ENCODE results near the gene SLCO3A1.

The SLCO3A1 gene

GRCh38 chr15:92128788-92129187, 275.3 kb downstream of the SLCO3A1 start:
- no peak for DNase-seq (ENCODE audit: low read depth in 2 of 2)

DNA sequence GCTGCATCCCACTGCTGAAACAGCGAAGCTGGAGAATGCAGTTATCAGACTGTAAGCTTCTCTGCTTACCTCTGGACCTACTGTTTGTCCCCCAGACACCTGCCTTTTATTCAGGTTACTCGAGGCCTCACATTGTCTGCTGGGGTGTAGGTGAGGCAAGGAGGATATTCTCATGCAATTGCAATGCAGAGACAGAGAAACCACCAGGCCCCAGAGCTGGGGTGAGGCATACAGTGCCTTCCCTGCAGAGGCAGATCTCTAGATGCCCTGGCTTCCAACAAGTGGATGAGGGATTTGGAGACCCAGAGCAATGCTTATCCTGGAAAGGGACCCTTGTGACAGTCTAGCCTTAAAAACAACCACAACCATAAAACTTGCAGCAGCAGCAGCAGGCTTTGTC, 276.7 kb downstream of the SLCO3A1 start:
- DNase-seq (ENCODE audit: low read depth in 2 of 2), result no peak

DNA sequence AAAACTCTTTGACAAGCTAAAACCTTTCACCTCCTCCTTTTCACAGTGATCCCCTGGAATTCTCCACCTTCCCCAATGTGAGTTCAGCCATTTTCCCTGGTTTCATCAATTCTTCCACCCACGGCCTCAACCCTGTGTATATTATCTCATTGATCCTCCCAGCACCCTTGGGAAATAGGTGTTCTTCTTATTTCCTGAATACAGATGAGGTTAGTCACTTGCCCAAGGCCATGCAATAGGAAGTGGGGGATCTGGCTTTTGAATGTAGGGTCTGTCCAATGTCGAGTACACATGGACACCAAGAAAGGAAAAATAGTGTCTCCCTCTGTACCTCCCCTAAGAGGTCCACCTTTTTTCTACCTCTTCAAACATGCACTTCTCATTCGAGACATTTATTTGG, 277.4 kb downstream of the SLCO3A1 start:
- no peak for DNase-seq (ENCODE audit: low read depth in 2 of 2)

GRCh38 chr15:92132982-92133755, 279.7 kb downstream of the SLCO3A1 start:
- DNase-seq (ENCODE audit: low read depth in 2 of 2), result no peak

DNA sequence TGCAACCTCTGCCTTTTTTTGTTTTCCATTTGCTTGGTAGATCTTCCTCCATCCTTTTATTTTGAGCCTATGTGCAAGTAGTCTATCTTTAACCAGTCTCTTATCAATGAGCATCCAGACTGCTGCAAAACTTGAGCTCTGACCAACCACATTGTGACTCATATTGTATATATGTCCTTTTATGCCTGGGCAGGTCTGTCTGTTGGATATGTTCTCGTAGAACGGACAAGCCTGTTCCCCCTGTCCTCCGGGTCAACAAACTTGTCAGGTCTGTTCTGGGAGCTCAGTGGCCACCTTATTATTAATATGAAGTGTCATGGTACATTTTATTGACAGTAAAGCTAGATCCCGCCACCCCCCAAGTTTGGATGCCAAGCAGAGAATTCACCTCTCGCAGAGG, 287.3 kb downstream of the SLCO3A1 start:
- no peak for DNase-seq (ENCODE audit: low read depth in 2 of 2)

GRCh38 chr15:92141607-92142006, 288.1 kb downstream of the SLCO3A1 start:
- DNase-seq (ENCODE audit: low read depth in 2 of 2), result no peak

DNA sequence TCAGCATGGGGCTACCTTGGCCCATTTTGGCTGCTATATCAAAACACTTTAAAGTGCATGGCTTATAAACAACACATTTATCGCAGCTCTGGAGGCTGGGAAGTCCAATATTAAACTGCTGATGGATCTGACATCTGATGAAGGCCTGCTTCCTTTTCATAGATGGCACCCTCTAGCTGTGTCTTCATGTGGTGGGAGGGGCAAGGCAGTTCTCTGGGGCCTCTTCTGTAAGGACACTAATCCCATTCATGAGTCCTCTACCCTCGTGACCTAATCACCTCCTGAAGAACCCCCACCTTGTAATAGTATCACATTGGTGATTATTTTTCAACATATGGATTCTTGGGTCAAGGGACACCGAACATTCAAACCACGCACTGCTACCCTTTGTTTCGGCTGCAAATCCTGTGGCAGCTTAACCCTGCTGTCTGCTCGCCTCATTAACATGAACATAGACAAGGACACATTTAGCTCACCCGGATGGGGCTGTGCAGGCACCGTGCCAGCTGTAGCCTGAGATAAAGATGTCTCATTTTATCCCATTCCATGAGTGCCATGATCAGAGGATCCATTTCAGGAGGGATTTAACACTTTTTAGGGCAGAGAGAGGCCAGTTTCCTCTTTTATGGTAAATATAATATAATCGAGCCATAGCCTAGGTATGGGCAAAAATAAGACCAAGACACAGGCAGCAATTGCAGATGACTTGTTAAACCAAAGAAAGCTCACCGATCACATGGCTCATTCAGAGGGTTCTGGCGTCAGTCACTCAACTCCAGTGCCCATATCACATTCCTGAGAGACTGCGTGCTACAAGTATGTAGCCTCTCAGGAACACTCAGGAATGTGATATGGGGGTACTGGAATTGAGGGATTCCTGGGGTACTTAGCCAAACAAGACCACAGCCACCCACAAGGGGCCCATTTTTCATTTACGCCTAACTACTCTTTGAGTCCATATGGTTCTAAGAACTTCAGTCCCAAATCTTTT, 289.0 kb downstream of the SLCO3A1 start:
- no peak for DNase-seq (ENCODE audit: low read depth in 2 of 2)

DNA sequence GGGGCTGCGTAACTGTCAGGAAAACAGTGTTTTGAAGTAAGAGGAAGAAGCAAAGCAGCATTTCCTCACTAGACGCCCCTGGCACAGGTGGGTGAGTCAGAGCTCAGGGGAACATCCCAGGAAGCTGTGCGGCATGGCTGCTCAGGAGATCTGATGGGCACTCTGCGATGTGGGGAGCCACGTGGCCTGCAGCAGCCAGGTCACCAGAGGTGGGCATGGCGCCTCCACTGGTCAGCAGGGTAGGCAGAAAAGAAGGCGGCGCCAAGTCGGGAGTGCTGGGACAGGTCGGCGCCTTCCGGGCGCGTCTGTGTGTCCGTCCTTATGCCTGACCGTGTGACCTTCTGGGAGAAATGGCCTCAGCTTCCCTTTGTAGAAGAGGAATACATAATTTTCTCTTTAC, 290.3 kb downstream of the SLCO3A1 start:
- no peak for DNase-seq (ENCODE audit: low read depth in 2 of 2)

DNA sequence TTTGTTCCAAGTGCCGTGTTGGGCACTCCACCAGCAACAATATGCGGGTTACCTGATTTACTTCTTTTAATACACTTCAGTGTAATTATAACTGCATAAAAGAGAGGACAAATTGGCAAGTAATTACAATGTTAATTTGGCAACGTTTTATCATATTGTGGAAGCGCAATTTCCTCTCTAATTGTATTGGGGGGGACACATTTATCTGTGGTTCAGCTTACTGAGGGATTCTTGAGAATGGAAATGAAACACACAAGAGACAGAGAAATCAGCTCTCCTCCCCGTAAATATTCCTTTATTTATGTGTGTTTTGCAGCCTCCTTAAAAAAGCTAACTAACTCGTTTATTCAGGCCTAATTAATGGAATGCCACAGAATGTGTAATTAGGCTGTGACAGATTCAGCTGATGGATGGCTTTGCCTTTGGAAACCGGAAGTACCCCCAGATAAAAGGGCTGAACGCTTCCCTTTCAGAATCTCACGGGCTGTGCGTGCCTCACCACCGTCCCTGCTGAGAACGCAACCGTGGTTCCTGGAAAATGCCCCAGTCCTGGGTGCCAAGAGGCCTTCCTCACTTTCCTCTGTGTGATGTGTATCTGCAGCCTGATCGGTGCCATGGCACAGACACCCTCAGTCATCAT, 293.1 kb downstream of the SLCO3A1 start:
- no peak for DNase-seq (ENCODE audit: low read depth in 2 of 2)

DNA sequence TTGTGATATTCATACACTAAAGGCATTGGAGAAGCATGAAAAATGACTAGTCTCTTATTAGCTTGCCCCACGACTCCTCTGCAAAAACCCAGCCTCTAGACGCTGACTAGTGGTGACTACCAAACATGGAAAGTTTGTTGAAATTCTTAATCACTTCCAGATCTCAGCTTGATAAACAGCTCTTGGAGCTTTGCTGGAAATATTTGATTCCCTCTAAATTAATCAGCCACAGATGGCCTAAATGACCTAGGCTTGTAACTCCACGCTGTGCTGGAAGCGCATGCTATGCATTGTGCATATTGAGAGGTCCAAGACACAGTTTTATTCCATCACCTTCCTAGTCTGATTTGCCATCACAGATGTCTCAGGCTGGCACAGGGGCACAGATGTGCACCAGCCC, 295.5 kb downstream of the SLCO3A1 start:
- DNase-seq (ENCODE audit: low read depth in 2 of 2), result no peak

- DNase-seq (ENCODE audit: low read depth in 2 of 2), result no peak
Observed at GRCh38 chr15:92149465-92149864, 296.0 kb downstream of the SLCO3A1 start.

DNA sequence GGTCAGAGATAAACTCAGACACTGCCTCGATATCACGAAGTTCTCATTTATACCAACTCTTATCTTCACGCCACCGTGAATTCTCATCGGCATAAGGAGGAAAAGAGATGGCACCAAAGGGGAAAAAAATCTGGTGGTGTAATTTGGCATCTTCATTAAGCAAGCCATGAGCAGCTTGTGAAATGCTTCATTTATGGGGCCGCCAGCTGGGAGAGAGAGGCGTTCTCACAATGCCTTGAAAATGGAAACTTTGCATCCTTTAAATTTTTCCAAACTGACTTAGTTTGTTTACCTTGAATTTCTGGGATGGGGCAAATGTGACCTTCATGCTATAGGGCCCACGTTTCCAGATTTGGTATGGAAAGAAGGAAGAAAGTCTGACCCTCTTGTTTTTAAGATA, 297.7 kb downstream of the SLCO3A1 start:
- no peak for DNase-seq (ENCODE audit: low read depth in 2 of 2)

DNA sequence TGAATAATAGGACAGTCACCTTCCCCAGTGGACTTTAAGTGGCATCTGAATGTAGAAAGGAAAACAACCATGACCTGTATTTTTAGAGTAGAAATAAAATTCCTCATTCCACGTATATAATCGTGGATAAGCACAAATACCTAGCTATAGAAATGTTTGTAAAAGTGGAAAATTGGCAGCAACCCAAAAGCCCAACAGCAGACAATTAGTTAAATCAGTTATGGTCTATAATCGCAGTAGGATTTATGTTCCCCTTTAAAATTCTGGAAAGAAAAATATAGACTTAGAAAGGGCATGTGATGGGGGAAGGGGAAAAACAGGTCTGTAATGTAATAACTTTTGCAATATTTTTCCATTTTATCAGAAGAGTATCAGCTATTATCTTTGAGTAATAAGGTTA, 298.2 kb downstream of the SLCO3A1 start:
- DNase-seq (ENCODE audit: low read depth in 2 of 2), result no peak

DNA sequence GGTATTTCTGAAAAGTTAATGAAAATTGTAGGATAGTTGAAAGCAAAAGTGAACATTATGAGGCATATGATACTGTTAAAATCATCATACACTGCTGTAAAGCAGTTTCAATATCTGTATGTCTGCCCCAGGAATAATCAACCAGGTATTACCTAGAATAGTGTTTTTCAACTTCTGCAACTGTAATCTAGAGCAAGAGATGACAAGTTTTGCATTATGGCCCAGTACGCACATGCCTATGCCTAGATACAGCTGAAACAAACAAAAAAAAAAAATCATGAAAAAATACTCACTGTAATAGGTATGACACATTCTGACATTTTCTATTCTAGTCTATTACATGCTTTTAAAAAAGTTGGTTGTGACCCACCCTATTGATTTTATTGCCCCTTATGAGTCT, 299.5 kb downstream of the SLCO3A1 start:
- DNase-seq (ENCODE audit: low read depth in 2 of 2), result no peak

DNA sequence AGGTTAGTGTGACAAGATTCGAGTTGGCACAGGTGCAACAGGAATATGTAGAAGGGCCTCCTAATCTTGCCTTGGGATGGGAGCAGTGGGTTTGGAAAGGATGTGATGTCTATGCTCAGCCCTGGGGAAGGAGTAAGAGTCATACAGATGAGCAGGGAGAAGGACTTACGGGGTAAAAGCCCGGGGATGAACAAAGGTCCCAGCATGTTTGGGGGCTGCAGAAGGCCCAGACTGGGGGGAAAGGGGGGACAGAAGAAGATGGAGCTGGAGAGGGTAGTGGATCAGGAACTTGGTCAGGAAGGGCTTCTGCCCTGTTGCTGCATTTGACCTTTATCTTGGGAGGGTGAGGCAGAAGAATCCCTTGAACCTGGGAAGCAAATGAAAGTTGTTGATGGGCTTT, 300.1 kb downstream of the SLCO3A1 start:
- DNase-seq (ENCODE audit: low read depth in 2 of 2), result no peak

DNA sequence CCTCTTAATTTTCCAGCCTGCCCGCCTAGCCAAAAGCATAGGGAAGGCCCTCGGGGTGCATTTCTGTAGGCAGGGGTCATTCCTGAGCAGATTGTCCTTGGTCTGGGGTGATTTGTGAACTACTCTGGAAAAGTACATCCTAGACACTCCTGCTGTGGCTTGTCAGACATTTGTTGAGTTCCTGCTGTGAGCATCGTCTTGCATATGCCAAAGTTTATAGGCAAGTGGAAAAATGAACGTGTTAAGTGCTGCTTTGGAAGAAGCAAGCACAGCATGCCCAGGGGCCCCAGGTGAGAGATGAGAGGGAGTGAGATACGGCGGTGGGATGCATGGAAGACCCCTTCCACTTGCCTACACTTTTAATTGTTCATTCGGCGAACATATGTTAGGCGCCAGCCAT, 302.4 kb downstream of the SLCO3A1 start:
- no peak for DNase-seq (ENCODE audit: low read depth in 2 of 2)

GRCh38 chr15:92157666-92158298, 304.3 kb downstream of the SLCO3A1 start:
- DNase-seq (ENCODE audit: low read depth in 2 of 2), result no peak

DNA sequence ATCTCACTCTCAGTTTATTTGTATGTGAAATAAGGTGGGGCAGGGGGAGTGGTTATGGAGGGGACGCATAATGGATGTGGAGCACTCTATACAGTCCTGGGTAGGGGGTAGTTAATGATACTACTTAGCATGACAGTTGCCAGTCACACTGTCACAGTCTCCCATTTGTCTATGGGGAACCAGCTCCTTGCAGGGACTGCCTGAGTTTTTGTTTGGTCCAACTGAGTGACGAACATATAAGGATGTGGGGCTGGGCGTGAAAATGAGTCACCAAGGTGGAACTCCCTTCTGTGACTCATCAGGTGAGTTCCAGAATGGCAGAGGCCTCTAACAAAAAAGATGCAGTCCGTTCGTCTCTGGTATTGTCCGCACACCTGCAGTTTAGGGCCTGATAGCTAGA, 304.9 kb downstream of the SLCO3A1 start:
- DNase-seq (ENCODE audit: low read depth in 2 of 2), result peak in 1 of 2 donors; percentile 19

- DNase-seq (ENCODE audit: low read depth in 2 of 2), result no peak
Observed at GRCh38 chr15:92159481-92159880, 306.0 kb downstream of the SLCO3A1 start.

- DNase-seq (ENCODE audit: low read depth in 2 of 2), result no peak
Observed at GRCh38 chr15:92159906-92160841, 306.7 kb downstream of the SLCO3A1 start.
